ENCODE measurements around the gene USP43. TPM values are rescaled to one million over a fixed set of nuclear protein-coding genes. Genes with fewer than 3 reads are reported as not detected.

Gene USP43
- total and polyA plus RNA-seq, 3 experiments from 2014 or later: 0.22 to 0.31 (median 0.24) TPM

DNA sequence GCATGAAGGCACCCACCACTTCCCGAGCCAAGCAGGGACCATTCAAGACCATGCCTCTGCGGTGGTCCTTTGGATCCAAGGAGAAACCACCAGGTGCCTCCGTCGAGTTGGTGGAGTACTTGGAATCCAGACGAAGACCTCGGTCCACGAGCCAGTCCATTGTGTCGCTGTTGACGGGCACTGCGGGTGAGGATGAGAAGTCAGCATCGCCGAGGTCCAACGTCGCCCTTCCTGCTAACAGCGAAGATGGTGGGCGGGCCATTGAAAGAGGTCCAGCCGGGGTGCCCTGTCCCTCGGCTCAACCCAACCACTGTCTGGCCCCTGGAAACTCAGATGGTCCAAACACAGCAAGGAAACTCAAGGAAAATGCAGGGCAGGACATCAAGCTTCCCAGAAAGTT lies 82.7 kb downstream of the USP43 start:
- H3K27me3 Mint-ChIP-seq: peaks cover 7 to 18% of the 10 kb centered on the region in 2 donors
- Histone ChIP-seq H3K36me3 (ENCODE audit: insufficient read depth, low read length) (no peaks in the 10 kb centered on the region), H3K27ac (ENCODE audit: low read depth, low read length) (no peak overlapping the region), H3K4me3 (ENCODE audit: low read length) (no peak overlapping the region), H3K9me3 (ENCODE audit: low read length) (no peaks in the 10 kb centered on the region), H3K27me3 (ENCODE audit: insufficient read depth, low read length, poor library complexity, severe bottlenecking) (no peaks in the 10 kb centered on the region), H3K4me1 (ENCODE audit: insufficient read depth, low read length) (no peaks in the 10 kb centered on the region)
- no peak for DNase-seq
- H3K9me3 Mint-ChIP-seq: no peaks in the 10 kb centered on the region
- ChIA-PET POLR2A (no interaction called here), CTCF (interaction anchor here (1.0 kb wide), 1 partner anchor 14 kb away, joined by 3 read pairs; no protein-coding TSS in a partner anchor)
- no peak overlapping the region for H3K27ac Mint-ChIP-seq
- H3K4me1 Mint-ChIP-seq: no peaks in the 10 kb centered on the region
- H3K36me3 Mint-ChIP-seq: no peaks in the 10 kb centered on the region
- no peak overlapping the region for H3K4me3 Mint-ChIP-seq

DNA sequence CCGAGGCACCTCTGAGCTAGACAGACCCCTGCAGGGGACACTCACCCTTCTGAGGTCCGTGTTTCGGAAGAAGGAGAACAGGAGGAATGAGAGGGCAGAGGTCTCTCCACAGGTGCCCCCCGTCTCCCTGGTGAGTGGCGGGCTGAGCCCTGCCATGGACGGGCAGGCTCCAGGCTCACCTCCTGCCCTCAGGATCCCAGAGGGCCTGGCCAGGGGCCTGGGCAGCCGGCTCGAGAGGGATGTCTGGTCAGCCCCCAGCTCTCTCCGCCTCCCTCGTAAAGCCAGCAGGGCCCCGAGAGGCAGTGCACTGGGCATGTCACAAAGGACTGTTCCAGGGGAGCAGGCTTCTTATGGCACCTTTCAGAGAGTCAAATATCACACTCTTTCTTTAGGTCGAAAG lies 83.2 kb downstream of the USP43 start:
- H3K9me3 Mint-ChIP-seq: no peaks in the 10 kb centered on the region
- no peaks in the 10 kb centered on the region for H3K9me3 ChIP-seq (ENCODE audit: low read length)
- H3K4me1 Mint-ChIP-seq: no peaks in the 10 kb centered on the region
- no peak overlapping the region for H3K27ac Mint-ChIP-seq
- H3K27me3 Mint-ChIP-seq: peaks cover 7 to 18% of the 10 kb centered on the region in 2 donors
- no peaks in the 10 kb centered on the region for H3K36me3 Mint-ChIP-seq
- H3K4me1 ChIP-seq (ENCODE audit: insufficient read depth, low read length): no peaks in the 10 kb centered on the region
- H3K27ac ChIP-seq (ENCODE audit: low read depth, low read length): no peak overlapping the region
- no peak overlapping the region for H3K4me3 Mint-ChIP-seq
- DNase-seq: no peak
- H3K27me3 ChIP-seq (ENCODE audit: insufficient read depth, low read length, poor library complexity, severe bottlenecking): no peaks in the 10 kb centered on the region
- no peak overlapping the region for H3K4me3 ChIP-seq (ENCODE audit: low read length)
- ChIA-PET CTCF (interaction anchor here (1.0 kb wide), 1 partner anchor 14 kb away, joined by 3 read pairs; no protein-coding TSS in a partner anchor), POLR2A (no interaction called here)
- no peaks in the 10 kb centered on the region for H3K36me3 ChIP-seq (ENCODE audit: insufficient read depth, low read length)

GRCh38 chr17:9729034-9729650 lies 83.8 kb downstream of the USP43 start:
- Mint-ChIP-seq H3K4me3 (no peak overlapping the region), H3K36me3 (no peaks in the 10 kb centered on the region), H3K9me3 (no peaks in the 10 kb centered on the region), H3K27ac (peak overlapping the region in 1 of 8 donors; percentile 40), H3K27me3 (peaks cover 7 to 18% of the 10 kb centered on the region in 2 donors), H3K4me1 (no peaks in the 10 kb centered on the region)
- Histone ChIP-seq H3K36me3 (ENCODE audit: insufficient read depth, low read length) (no peaks in the 10 kb centered on the region), H3K4me1 (ENCODE audit: insufficient read depth, low read length) (no peaks in the 10 kb centered on the region), H3K4me3 (ENCODE audit: low read length) (no peak overlapping the region), H3K27ac (ENCODE audit: low read depth, low read length) (no peak overlapping the region), H3K27me3 (ENCODE audit: insufficient read depth, low read length, poor library complexity, severe bottlenecking) (no peaks in the 10 kb centered on the region), H3K9me3 (ENCODE audit: low read length) (no peaks in the 10 kb centered on the region)
- ChIA-PET CTCF (interaction anchor here (1.0 kb wide), 1 partner anchor 13 kb away, joined by 3 read pairs; no protein-coding TSS in a partner anchor), POLR2A (no interaction called here)
- peak in 1 of 5 donors; percentile 11 for DNase-seq

GRCh38 chr17:9729735-9730420 lies 84.6 kb downstream of the USP43 start:
- Histone ChIP-seq H3K9me3 (ENCODE audit: low read length) (no peaks in the 10 kb centered on the region), H3K27me3 (ENCODE audit: insufficient read depth, low read length, poor library complexity, severe bottlenecking) (no peaks in the 10 kb centered on the region), H3K4me1 (ENCODE audit: insufficient read depth, low read length) (no peaks in the 10 kb centered on the region), H3K36me3 (ENCODE audit: insufficient read depth, low read length) (no peaks in the 10 kb centered on the region), H3K4me3 (ENCODE audit: low read length) (no peak overlapping the region), H3K27ac (ENCODE audit: low read depth, low read length) (no peak overlapping the region)
- peaks cover 0 to 3% (median 0%) of the 10 kb centered on the region in 5 donors for H3K9me3 Mint-ChIP-seq
- CTCF ChIA-PET: no interaction called here
- H3K27ac Mint-ChIP-seq: no peak overlapping the region
- POLR2A ChIA-PET: no interaction called here
- no peak for DNase-seq
- H3K4me1 Mint-ChIP-seq: no peaks in the 10 kb centered on the region
- no peaks in the 10 kb centered on the region for H3K36me3 Mint-ChIP-seq
- H3K4me3 Mint-ChIP-seq: no peak overlapping the region
- H3K27me3 Mint-ChIP-seq: peaks cover 5 to 18% of the 10 kb centered on the region in 2 donors

DNA sequence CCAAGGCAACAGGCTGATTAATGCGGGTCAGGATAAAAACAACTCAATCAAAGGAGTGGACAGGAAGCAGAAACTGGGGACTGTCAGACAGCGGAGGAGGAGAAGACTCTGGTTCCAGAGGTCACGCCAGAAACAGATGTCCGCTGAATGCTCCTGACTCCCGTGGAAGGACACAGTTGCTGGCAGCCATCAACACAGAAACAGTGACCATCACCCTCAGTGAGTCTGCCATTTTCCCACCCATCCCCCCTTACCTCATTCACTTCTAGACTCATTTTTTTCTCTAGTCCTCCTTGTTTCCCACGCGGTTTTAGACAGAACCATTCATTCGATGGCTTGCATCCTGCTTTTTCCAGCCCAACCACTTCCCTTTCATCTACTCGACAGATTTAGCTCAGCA lies 105.2 kb downstream of the USP43 start:
- no peaks in the 10 kb centered on the region for H3K4me1 ChIP-seq (ENCODE audit: insufficient read depth, low read length)
- DNase-seq: no peak
- Mint-ChIP-seq H3K36me3 (no peaks in the 10 kb centered on the region), H3K27ac (no peak overlapping the region), H3K9me3 (peaks cover 0 to under 1% (median 0%) of the 10 kb centered on the region in 5 donors), H3K27me3 (peaks cover 24 to 51% of the 10 kb centered on the region in 2 donors), H3K4me1 (no peaks in the 10 kb centered on the region), H3K4me3 (no peak overlapping the region)
- H3K36me3 ChIP-seq (ENCODE audit: insufficient read depth, low read length): no peaks in the 10 kb centered on the region
- no peak overlapping the region for H3K4me3 ChIP-seq (ENCODE audit: low read length)
- no peaks in the 10 kb centered on the region for H3K9me3 ChIP-seq (ENCODE audit: low read length)
- H3K27ac ChIP-seq (ENCODE audit: low read depth, low read length): no peak overlapping the region
- ChIA-PET CTCF (no interaction called here), POLR2A (no interaction called here)
- H3K27me3 ChIP-seq (ENCODE audit: insufficient read depth, low read length, poor library complexity, severe bottlenecking): no peaks in the 10 kb centered on the region

- Histone ChIP-seq H3K4me3 (ENCODE audit: low read length) (no peak overlapping the region), H3K9me3 (ENCODE audit: low read length) (no peaks in the 10 kb centered on the region), H3K27me3 (ENCODE audit: insufficient read depth, low read length, poor library complexity, severe bottlenecking) (no peaks in the 10 kb centered on the region), H3K27ac (ENCODE audit: low read depth, low read length) (no peak overlapping the region), H3K36me3 (ENCODE audit: insufficient read depth, low read length) (no peaks in the 10 kb centered on the region), H3K4me1 (ENCODE audit: insufficient read depth, low read length) (no peaks in the 10 kb centered on the region)
- Mint-ChIP-seq H3K4me3 (no peak overlapping the region), H3K36me3 (no peaks in the 10 kb centered on the region), H3K9me3 (no peaks in the 10 kb centered on the region), H3K27ac (no peak overlapping the region), H3K4me1 (no peaks in the 10 kb centered on the region), H3K27me3 (peaks cover 27 to 55% of the 10 kb centered on the region in 2 donors)
- POLR2A ChIA-PET: no interaction called here
- no peak for DNase-seq
- CTCF ChIA-PET: interaction anchor here (1.6 kb wide), 1 partner anchor 13 kb away, joined by 4 read pairs; no protein-coding TSS in a partner anchor
These were observed 109.8 kb downstream of the USP43 start for GRCh38 chr17:9755083-9755482.

- no peaks in the 10 kb centered on the region for H3K27me3 ChIP-seq (ENCODE audit: insufficient read depth, low read length, poor library complexity, severe bottlenecking)
- ChIA-PET POLR2A (no interaction called here), CTCF (no interaction called here)
- Mint-ChIP-seq H3K27me3 (peaks cover 7 to 35% of the 10 kb centered on the region in 2 donors), H3K27ac (no peak overlapping the region), H3K4me3 (no peak overlapping the region), H3K4me1 (no peaks in the 10 kb centered on the region), H3K9me3 (no peaks in the 10 kb centered on the region), H3K36me3 (no peaks in the 10 kb centered on the region)
- no peaks in the 10 kb centered on the region for H3K4me1 ChIP-seq (ENCODE audit: insufficient read depth, low read length)
- H3K27ac ChIP-seq (ENCODE audit: low read depth, low read length): no peak overlapping the region
- H3K4me3 ChIP-seq (ENCODE audit: low read length): no peak overlapping the region
- no peaks in the 10 kb centered on the region for H3K9me3 ChIP-seq (ENCODE audit: low read length)
- H3K36me3 ChIP-seq (ENCODE audit: insufficient read depth, low read length): no peaks in the 10 kb centered on the region
- no peak for DNase-seq
These were observed 114.9 kb downstream of the USP43 start for GRCh38 chr17:9760266-9760665.

- Mint-ChIP-seq H3K4me3 (no peak overlapping the region), H3K36me3 (no peaks in the 10 kb centered on the region), H3K27me3 (peaks cover 18 to 33% of the 10 kb centered on the region in 2 donors), H3K27ac (no peak overlapping the region), H3K9me3 (no peaks in the 10 kb centered on the region), H3K4me1 (peaks cover 0 to 2% (median 0%) of the 10 kb centered on the region in 3 donors)
- H3K4me1 ChIP-seq (ENCODE audit: insufficient read depth, low read length): no peaks in the 10 kb centered on the region
- ChIA-PET POLR2A (no interaction called here), CTCF (interaction anchor here (0.5 kb wide), 1 partner anchor 443 kb away, joined by 3 read pairs; no protein-coding TSS in a partner anchor)
- H3K9me3 ChIP-seq (ENCODE audit: low read length): no peaks in the 10 kb centered on the region
- H3K4me3 ChIP-seq (ENCODE audit: low read length): no peak overlapping the region
- H3K27ac ChIP-seq (ENCODE audit: low read depth, low read length): no peak overlapping the region
- DNase-seq: no peak
- no peaks in the 10 kb centered on the region for H3K27me3 ChIP-seq (ENCODE audit: insufficient read depth, low read length, poor library complexity, severe bottlenecking)
- H3K36me3 ChIP-seq (ENCODE audit: insufficient read depth, low read length): no peaks in the 10 kb centered on the region
These were observed 118.3 kb downstream of the USP43 start for GRCh38 chr17:9763643-9764042.
